HG03442 (cell line): ENCODE data around the gene SPRED2.

ENCODE experiments used
- ATAC-seq: cut with Tn5 transposase; IDR thresholded peaks from one replicate; pipeline ENCODE4 v1.9.1; 2021; ENCODE audit warnings: mild to moderate bottlenecking, moderate library complexity; ENCODE audit not compliant: unreplicated experiment

The SPRED2 gene

DNA sequence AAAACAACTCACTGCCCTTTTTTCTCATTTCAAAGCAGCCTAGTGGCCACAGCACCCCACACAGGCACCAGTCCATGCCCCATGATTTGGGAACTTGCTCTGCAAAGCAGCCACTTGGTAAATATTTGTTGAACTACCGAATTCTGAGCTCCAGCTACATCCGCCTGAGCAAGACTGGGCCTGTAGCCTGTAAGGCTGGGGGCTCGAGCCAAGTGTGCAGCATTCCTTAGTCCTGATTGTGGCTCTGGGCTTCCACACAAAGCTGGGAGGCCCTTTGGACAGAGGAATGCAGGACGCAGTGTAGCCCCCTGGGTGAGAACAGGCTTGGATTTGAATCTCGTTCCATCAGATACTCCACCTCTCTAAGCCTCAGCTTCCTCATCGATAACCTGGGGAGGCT lies 116.3 kb downstream of the SPRED2 start:
- ATAC-seq, result no peak

DNA sequence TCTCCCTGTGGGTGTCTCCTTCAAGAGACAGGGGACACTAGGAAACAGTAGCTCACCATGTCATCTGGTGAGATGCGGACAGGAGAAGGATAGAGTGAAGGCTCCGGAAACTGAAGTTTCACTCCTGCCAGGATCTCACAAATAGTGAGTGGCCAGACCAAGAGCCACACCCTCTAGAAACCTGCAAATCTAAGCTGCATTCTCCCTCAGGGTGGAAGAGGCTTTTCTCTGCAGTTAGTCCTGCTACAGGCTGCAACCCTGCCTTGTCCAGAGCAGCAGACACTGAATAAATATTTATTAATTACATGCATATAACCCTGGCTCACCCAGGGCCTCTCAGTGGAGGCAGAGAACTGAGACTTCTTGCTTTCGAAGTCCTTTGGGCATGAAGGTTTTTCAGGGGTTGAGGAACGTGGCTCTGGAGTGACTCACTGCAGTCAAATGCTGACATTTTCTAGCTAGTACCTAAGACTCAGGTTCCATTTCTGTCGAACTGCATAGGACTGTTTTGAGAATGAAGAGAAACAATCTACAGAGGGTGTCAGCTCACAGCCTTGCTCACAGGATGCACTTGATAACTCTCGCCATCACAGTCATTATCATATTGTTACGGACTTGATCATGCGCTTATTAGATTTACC lies 117.5 kb downstream of the SPRED2 start:
- no peak for ATAC-seq

DNA sequence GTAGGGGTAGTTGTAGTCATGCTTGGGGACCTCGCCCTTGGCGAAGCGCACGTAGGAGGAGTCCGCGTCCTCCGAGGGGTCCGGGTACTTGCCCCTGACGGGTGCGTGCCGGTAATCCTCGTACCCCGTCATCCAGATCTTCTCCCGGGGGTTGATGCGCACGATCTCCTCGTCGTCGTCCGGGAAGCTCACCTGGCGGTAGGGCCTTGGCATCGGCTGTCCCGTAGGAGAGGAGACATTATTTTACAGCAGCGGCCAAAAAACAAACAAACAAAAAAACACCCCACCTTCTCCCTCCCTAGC lies 118.5 kb downstream of the SPRED2 start:
- no peak for ATAC-seq

DNA sequence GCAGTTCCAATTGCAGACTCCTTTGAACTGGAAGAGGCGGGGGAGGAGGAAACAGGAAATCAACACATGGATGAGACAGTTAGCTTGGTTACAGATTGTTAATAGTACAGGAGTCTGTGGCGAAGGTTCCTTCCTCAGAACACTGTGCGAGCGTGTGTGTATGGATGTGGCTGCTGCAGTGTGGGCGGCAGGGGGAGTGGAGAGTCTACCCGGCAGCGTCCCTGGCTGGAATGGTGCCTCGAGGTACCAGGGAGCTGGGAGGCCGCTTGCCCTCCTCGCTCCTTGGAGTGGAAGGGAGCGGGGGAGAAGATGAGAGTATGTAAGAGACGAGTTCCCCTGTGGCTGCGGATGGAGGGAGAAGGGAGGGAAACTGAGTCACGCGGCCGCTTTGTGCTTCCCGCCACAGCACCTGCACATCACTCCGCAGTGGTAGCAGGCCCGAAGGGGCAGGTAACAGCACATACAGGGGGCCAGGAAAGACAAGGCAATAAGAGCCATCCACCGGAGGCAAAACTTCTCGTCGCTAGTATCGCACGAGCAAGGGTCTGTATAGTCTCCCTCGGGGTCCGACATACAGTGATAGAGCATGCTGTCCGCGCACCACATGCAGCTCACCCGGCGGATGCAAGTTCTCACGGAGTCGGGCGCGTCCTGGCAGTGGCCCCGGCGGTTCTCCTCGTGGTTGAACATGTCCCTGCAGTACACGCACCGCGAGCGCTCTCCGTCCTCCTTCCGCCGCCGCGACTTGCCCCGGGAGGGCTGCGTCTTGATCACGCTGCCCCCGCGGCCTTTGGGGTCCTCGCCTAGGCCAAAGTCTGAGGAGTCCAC lies 119.1 kb downstream of the SPRED2 start:
- no peak for ATAC-seq

DNA sequence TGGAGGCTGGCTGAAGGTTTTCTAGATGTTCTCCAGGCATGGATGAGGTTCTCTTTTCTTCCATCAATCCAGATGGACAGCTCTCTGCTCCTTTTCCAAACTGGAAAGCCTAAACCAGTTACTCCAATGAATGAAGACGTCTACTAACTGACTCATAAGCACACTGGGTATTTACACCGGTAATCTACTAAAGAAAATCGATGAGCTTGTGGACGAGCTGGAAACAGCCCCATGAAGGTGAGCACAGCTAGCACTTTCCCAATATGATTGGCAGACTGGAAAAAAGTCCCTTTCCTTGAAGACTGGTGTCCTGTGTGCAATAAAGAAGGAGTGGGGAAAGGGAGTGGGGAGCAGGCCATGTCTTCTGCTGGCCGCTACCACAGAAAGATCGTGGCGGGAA lies 120.8 kb downstream of the SPRED2 start:
- ATAC-seq, result no peak

DNA sequence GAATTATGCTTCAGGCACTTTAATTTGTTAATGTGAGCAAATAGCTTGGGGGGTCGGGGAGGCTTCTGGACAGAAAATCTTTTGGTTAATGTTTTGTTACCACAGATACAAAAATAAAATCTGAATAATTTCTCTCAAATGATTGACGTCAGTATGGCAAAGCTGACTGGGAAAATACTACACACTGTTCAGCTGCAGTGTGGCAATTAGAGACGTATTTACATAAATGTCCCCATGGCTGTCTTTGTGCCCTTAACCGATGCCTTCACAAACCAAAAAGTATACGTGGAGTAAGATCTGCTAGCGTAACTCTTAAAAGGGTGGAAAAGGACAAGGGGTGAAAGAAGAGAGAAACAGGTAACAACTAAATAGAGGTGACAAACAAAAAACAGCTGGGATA lies 121.3 kb downstream of the SPRED2 start:
- ATAC-seq, result no peak

DNA sequence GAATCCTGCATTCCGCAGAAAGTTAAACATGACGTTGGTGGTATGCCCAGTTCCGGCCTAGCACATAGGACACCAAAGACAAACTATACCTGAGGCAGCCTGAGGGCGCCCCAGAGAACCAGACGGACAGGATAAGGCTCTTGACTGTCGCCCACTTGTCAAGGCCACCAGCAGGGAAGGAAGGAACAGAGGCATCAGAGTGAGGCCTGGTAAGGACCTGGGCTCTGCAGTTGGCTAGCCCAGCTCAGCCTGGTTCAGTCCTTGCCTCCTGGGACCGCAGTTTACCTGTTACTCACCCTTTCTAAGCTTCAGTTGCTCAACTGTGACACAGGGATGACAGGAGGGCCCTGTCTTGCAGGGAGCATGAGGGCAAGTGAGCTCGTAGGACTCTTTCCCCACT lies 122.7 kb downstream of the SPRED2 start:
- ATAC-seq, result no peak

DNA sequence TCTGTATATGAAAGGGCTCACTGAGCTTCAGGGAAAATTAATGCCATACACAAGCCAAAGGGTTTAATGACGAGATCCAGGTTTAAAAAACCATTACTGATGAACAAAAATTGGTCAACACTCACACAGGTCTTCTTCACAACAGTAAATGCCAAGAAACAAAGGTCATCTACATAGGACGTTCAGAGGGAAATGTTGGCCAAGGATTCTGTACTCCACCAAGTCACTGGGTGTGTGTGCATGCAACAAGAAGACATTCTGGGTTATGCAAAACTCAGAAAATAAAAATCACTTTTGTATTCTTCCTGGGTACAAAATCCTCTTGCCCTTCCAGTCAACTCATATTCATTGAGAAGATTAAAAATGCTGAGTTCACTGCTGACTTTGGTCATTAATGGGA lies 126.5 kb downstream of the SPRED2 start:
- no peak for ATAC-seq

DNA sequence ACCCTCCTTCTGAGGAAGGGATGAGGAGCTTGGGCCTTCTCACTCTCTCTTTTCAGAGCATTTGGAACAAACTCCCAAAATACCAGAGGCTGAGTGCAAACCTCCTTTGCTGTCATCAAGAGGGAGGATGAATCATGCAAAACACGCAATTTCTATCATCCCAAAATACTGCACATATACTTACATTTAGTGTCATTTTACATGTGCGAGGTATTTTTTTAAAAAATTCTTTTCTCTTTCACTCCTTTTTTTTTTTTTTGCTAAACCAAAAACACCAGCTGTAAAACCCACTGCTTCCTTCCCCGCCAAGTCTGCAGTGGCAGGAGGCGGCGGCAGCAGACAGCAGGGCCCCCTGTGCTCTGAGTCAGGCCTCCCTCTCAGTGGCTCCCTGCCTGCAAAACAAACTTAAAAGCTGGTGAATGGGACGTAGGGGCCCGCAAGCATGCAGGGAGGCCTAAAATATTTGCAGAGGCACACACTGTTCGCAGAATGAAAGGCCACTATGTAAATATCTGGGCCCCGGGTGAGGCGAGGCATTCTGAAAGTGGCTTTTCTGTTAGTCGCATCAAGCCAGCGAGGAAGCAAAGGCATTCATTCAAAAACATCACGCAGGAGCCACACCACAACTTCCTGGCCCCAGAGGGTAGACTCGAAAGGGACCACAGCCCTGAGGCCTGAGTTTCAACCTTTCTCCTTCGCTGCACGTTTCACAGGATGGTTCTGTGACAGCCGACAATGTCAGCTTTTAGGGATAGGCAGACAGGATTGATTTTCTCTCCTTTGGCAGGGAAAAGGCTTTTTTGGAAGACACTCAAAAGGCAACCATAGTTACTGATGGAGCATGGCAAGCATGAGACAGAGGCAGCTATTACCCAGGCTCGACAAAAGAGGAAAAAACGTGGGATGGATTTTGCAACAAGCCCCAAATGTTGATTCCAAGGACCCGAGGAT lies 131.4 kb downstream of the SPRED2 start:
- peak; percentile 83 for ATAC-seq

DNA sequence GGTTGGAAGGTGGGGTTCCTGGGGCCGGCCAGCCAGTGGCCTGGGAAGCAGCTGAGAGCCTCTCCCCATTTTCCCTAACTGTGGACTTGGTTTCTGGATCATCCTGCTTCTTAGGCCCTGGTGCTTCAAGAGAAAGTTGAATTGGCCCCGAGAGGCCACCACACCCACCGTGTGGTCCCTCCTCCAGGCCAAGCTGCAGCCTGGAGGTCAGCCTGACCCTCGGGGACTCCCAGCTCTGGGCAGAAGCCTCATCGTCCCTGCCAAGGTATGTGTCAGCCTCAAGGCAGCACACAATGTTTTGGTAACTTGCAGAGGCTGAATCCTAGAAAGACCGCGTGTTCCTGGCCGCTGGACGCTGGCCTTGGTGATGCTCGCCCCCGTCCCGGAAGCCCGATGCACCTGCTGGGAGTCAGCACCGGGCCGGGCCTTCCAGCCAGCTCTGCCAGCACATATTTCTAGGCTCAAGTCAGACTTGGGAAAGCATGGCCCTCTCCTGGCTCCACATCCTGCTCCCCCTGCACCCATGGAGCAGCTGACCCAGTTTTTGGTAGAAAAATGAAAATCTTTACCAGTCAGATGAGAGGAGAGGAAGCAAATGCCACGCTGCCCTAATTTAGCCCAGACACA lies 132.2 kb downstream of the SPRED2 start:
- ATAC-seq, result no peak

DNA sequence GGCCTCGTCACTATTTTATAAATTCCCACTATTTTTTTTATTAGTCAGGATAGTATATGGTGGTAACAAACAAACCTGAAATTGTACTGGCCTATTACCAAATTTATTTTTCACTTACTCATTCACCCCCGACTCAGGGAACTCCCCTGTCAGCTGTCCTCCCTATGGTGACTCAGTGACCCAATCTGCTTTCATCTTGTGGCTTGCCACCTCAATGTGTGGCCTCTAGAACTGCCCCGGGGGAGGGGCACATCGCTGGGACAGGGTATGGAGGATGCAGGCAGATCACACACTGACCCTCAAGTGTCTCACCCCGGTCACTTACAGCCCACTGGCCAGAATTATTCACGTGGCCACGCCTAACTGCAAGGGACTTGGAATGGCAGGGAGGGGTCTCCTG lies 133.2 kb downstream of the SPRED2 start:
- ATAC-seq, result no peak

DNA sequence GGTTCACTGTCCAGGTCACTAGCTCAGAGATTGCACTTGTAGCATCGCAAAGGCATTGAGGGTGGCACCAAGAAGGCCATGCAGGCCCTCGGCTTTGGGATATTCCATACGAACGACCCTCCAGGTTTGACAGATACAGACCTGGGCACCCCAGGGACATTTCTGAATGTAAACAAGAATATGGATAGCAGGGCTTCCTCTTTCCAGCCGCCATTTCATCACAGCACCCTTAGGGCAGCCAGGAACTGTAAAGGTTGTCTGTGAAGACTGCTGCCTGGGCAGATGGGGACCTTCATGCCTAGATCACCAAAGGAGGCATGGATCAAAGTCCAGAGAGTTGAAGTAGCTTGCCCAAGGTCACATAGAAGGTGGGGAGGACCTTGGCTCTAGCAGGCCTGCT lies 134.3 kb downstream of the SPRED2 start:
- ATAC-seq, result no peak

DNA sequence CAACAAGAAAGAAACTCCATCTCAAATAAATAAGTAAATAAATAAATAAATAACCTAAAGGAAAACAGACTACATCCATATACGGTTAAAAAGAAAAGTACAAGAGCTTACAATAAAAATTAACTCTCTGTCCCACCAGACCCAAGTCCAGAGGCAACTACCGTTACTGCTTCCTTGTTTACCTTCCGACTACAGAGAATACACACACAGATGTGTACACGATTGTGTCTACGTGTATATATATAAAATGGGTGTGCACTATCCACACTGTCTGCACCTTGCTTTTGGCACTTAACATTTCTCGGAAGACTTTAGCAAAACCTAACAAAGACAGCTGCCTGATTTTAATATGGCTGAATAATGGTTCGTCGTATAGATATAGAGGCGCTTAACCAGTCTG lies 134.9 kb downstream of the SPRED2 start:
- ATAC-seq, result no peak

DNA sequence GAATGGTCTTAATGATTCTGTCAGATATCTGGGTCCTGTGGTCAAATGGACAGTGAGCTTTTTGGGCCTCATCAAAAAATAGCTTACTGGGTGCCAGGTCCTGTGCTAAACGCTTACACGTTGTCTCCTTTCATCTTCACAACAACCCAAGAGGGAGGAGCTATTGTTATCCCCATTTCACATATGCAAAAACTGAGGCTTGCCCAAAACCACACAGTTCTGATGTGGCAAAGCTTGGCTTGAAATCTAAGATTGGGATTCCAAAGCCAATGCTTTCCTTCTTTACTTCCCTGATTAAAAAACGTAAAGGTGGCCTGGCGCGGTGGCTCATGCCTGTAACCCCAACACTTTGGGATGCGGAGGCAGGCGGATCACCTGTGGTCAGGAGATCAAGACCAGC lies 135.4 kb downstream of the SPRED2 start:
- no peak for ATAC-seq

DNA sequence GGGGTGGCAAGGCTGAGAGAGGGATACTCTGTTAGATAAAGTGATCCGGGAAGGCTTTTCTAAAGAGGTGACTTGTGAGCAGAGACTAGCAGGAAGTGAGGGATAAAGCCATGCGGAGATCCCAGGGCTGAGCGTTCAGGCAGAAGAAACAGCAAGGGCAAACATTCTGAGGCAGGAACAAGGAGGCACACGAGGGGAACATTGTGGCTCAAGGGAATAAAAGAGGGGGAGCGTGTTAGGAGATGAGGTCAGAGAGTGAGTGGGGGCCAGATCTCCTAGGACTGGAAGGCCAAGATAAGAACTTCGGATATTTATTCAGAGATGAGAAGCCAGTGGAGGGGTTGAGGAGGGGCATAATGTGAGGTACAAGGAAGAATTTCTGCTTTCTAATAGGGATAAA lies 137.7 kb downstream of the SPRED2 start:
- ATAC-seq, result no peak

DNA sequence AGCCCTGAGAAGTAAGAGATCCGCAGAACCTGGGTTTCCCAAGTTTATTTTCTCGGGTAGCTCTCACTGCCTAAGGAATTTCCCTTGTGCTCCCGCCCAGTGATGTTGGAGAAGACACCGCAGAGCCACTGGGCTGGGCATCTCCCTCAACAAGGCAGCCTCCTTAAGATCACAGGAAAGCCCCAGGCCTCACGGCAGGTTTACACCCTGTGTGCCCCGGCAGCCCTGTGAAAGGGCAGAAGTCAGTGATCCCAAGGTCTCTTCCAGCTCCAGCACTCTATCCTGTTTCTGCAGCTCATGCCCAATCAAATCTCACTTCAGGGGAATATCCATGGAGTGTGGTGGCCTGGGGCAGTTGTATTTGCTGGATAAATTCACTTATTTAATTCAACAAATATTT lies 138.3 kb downstream of the SPRED2 start:
- no peak for ATAC-seq

DNA sequence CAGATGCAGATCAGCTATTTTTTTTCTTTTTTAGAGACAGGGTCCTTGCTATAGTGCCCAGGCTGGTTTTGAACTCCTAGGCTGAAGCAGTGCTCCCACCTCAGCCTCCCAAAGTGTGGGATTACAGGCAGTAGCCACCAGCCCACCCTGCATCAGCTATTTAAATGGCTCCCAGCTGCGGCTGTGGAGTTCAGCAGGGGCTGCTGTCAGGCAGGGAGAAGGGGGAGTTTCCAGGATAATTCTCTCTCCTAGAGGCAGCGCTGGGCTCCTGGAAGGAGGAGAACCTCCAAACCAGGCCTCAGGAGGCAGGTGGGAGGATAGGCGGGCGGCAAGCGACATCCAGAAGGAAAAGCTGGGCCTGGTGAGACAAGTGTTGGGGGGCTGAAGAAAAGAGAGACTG lies 139.0 kb downstream of the SPRED2 start:
- no peak for ATAC-seq

DNA sequence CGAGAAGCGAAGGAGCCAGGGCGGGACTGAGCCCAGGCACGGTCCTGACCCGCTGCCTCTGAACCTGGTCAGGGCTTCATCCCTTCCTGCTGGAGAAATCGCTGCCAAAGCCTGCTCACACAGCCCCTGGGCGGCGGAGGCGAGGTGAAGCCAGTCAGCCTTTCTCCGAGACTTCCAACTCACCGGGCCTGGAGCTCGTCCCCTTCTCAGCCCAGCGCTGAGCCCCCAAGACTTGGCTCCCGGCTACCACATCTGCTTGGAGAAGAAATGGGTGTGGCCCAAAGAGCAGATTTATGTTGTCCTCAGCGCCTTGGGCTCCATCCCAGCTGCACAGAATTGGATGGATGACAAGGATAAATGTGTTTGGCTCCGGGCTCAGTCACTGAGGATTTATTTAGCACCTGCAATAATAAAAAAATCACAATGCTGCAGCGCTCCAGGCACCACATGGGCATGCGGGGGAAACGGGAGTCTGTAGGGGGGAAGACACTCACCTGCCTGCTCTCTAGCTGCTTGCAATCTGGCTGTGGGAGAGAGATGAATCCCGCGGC lies 139.9 kb downstream of the SPRED2 start:
- no peak for ATAC-seq

DNA sequence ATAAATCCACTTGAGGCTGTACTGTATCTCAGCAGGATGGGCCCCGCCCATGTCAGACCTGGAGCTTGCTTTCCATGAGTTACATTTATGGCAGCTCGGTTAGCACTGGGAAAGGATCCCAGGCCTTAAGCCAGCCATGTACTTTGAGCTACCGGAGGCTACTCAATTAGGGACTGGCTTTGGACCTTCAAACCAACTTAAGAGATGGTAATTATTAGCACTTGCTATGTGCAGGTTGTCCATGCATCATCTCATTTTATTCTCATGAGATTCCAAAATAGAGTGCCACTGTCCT lies 140.3 kb downstream of the SPRED2 start:
- ATAC-seq, result no peak

DNA sequence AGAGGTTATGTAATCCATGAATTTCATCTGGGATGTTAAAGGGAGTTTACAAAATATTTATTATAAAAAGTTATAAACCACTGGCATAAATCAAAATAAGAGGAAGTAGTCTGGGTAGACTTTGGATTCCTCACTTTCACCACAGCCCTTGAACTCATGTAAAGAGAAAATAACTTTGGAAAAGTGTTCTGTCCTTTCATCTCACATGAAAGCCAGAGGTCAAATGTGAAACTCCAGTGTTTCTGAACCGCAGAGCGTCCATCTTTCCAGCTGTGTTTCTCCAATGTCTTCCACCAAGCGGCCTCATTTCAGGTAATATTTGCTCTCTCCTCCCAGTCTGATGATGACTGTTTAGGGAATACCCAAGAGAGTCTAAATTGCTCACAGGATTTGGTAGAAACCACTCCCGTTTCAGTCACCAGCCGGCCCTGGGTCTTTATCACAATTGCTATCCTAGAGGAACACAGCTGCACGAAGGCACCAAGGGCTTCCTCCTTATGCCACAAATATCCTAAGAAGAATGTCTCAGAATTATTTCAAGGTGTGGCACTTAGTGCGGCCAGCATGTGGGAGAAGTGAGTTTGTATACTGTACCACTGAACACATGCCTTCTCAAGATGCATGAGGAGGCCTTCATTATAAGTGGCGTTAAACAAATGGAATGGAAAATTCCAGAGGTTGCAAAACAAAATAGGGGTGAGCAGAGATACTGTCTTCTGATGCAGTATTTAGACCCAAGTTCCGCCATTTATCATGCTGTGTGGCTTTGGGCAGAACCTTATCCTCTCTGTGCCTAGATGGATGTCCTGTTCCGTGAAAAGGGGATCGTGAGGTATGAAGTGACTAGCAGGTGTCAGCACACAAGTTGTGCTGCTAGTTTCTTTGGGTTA lies 140.9 kb downstream of the SPRED2 start:
- ATAC-seq, result no peak
